Colonic mucosa (tissue), 4 donors: ENCODE measurements around the gene CBX2. TPM values are rescaled to one million over a fixed set of nuclear protein-coding genes. Genes with fewer than 3 reads are reported as not detected.

ENCODE experiments used
- DNase-seq: peaks from one replicate; pipeline ENCODE4 v3.0.0-alpha.2; 2020
- H3K27ac ChIP-seq: fragments of 200-600 bp; one replicate; pipeline ENCODE4 v1.8.0; 2021
- H3K27me3 ChIP-seq: fragments of 200-600 bp; one replicate; pipeline ENCODE4 v1.8.0; 2021
- H3K36me3 ChIP-seq: fragments of 200-600 bp; one replicate; pipeline ENCODE4 v1.8.0; 2021
- H3K4me1 ChIP-seq: fragments of 200-600 bp; one replicate; pipeline ENCODE4 v1.8.0; 2021; ENCODE audit warnings: mild to moderate bottlenecking
- H3K4me3 ChIP-seq: fragments of 200-600 bp; one replicate; pipeline ENCODE4 v1.8.0; 2021
- H3K9ac ChIP-seq, 2 donors: one replicate each; pipeline ENCODE4 v1.7.0; 2013; ENCODE audit warnings: control low read depth in 2 of 2, low read depth in 2 of 2, low read length in 2 of 2
- H3K9me3 ChIP-seq: fragments of 200-600 bp; one replicate; pipeline ENCODE4 v1.8.0; 2021
- intact Hi-C: fragments of 100-400 bp; cut with DNase I; formaldehyde crosslinking; loops from one replicate; pipeline ENCODE4 v1.14.1; 2022
- total RNA-seq, 2 donors: library from RNA; stranded (reverse); fragmentation: NEBNext Ultra II Directional in 1 of 2; extraction: Animal tissue kit (Norgen Biotek cat#: 25700) in 1 of 2; gene quantifications; one replicate each; pipeline ENCODE4 v1.2.1, GENCODE V29; 2021
- TF ChIP-seq, protein P1 (sequence below): fragments of 200-600 bp; IDR thresholded peaks from one replicate; pipeline ENCODE4 v1.8.0; 2022; ENCODE audit warnings: antibody characterized with exemption, mild to moderate bottlenecking
- donor health status: healthy.
- donor health status: DM: no; HTN: no; CAD: no.
- donor health status: DM: no; HTN: no; CAD: no.

The CBX2 gene
- total RNA-seq, 2 donors from 2014 or later: 2.1 to 4.0 TPM

DNA sequence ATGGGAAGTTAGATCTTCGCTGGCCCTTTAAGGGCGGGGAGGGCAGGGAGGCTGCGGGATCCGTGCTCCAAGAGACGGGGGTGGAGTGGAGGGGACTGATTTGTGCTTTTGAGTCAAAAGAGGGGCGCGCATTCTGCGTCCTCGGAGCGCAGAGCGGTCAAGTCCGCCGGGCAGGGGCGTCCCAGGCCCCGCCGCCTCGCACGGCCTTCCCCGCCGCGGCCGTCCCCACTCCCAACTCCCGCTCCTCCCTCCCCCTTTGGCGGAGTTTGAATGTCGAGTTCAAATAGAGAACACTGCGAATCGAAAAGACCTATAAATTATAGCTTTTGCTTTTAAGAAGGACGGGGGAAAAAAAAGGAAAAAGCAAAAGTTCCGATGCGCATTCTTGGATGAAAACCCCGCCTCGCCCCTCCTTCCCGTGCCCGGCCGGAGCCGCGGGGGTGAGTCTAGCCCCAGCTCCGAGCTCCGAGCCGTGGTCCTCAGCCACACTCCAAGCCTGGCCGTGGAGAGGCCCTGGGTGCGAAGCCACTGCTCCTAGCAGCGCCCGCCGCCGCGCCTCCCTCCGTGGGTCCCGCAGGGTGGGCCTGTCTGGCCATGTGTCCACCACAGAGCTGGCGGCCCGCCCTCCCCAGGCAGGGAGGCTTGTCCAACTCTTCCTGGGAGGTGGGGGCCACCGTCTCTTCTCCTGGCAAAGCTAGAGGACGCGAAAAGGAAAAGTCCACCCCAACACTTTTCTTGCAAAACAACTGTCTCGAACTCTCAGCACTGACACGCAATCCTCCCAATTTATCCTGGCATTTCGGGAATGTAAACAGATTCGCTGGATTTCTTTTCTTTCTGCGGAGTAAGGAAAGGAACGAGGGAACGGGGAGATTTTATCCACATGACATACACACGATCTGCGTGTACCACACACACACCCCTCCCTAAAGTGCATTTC is 15.3 kb downstream of the CBX2 start:
- Histone ChIP-seq H3K27me3 (peaks cover 55% of the 10 kb centered on the region), H3K4me1 (peaks cover 17% of the 10 kb centered on the region), H3K27ac (no peak overlapping the region), H3K9me3 (no peaks in the 10 kb centered on the region), H3K36me3 (no peaks in the 10 kb centered on the region), H3K4me3 (peak overlapping the region; percentile 17), H3K9ac (no peak overlapping the region)
- intact Hi-C loops: loop anchor here (5.0 kb wide), 1 partner anchor 194 kb away; no protein-coding TSS in a partner anchor
- TF ChIP-seq, protein P1, sequence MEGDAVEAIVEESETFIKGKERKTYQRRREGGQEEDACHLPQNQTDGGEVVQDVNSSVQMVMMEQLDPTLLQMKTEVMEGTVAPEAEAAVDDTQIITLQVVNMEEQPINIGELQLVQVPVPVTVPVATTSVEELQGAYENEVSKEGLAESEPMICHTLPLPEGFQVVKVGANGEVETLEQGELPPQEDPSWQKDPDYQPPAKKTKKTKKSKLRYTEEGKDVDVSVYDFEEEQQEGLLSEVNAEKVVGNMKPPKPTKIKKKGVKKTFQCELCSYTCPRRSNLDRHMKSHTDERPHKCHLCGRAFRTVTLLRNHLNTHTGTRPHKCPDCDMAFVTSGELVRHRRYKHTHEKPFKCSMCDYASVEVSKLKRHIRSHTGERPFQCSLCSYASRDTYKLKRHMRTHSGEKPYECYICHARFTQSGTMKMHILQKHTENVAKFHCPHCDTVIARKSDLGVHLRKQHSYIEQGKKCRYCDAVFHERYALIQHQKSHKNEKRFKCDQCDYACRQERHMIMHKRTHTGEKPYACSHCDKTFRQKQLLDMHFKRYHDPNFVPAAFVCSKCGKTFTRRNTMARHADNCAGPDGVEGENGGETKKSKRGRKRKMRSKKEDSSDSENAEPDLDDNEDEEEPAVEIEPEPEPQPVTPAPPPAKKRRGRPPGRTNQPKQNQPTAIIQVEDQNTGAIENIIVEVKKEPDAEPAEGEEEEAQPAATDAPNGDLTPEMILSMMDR: no peak
- no peak for DNase-seq

DNA sequence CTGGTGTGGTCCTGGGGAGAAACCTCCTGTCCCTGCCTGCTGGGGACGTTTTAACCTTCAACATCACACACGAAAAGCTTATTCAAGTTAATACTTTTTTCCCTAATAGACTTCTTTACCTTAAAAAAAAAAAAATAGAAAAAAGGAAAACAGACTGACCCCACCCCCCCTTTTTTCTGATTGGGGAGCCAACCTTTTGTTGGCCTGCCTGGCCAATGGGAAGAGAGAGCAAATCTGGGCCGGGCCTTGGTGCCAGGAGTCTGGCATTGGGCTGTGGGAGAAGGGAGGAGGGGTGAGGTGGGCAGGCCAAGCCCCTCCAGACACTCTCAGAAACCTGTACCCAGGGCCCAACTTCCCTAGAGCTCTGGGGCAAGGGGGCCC is 16.0 kb downstream of the CBX2 start:
- intact Hi-C loops: loop anchor here (5.0 kb wide), 1 partner anchor 193 kb away; no protein-coding TSS in a partner anchor
- peaks cover 59% of the 10 kb centered on the region for H3K27me3 ChIP-seq
- TF ChIP-seq, protein P1: no peak
- no peak overlapping the region for H3K9ac ChIP-seq
- no peaks in the 10 kb centered on the region for H3K36me3 ChIP-seq
- no peak overlapping the region for H3K27ac ChIP-seq
- H3K4me3 ChIP-seq: no peak overlapping the region
- no peaks in the 10 kb centered on the region for H3K9me3 ChIP-seq
- no peak for DNase-seq
- H3K4me1 ChIP-seq: peaks cover 22% of the 10 kb centered on the region

DNA sequence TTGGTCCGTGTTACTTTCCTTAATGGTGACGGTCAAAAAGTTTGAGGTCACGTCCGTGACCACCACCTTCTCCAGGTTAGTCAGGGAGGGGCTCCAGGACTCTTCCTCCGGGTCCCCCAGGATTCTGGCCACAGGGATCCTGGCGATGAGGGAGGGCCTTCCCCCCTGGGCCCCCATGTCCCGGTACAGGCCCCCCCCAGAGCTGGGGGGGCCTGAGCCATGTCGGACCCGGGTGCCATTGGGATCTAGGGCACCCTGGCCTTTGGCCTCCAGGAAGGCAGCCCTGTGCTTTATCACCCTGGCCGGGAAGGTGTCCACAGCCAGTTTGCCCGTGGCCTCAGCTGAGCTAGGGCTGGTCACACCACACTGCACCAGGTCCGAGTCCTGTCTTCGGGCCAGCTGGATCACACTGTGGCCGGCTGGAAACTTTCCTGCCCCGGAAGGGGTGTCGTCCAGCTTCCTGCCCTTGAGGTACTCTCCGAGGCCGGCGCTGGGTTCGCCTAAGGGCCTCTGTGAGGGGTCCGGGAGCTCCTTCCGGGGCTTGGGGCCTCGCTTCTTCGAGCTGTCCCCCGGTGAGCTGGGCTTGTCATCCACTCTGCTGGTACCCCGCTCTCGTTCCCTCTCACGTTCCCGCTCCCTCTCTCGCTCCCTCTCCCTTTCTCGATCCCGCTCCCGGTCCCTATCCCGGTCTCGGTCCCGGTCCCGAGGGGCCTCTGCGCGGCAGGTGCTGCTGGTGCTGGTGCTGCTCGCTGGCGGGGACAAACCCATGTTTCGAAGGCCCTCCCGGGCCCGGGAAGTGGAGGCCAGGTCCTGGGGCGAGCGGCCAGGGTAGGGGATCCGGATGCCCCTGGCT is 16.9 kb downstream of the CBX2 start:
- Histone ChIP-seq H3K27me3 (peaks cover 59% of the 10 kb centered on the region), H3K27ac (no peak overlapping the region)

DNA sequence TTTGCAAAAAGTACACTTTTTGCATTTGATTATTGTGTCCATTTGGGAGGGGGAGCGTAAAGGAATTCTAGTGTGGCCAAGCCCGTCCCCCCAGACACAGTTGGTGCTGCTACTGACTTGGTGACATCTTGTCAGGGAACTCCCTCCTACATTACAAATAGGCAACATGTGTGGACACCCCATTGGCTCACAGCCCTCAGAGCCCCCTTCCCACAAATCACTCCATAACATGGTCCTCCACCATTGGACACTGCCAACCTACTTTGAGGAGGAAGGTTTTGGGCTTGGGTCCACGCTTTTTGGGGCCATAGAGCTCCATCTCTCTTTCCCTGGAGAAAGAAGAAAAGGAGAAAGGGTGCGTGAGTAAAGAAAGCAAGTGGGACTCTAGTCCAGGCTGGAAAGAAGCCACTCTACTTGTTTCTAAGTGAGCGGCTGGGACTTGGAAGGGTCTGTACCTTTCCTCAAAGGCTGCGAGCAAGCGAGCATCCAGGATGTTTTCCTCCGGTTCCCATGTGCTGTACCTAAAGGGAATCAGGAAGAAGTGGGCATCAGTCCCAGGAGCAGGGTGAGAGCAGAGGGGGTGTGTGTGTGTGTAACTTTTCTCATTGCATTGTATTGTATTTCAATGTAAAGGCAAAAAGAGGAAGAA is 18.0 kb downstream of the CBX2 start:
- H3K27me3 ChIP-seq: peaks cover 59% of the 10 kb centered on the region
- peak overlapping the region; percentile 70 for H3K4me3 ChIP-seq
- no peaks in the 10 kb centered on the region for H3K9me3 ChIP-seq
- H3K27ac ChIP-seq: no peak overlapping the region
- intact Hi-C loops: no loop called here
- TF ChIP-seq, protein P1: no peak
- peak overlapping the region in 1 of 2 donors; percentile 73 for H3K9ac ChIP-seq
- no peak for DNase-seq
- no peaks in the 10 kb centered on the region for H3K36me3 ChIP-seq
- H3K4me1 ChIP-seq: peaks cover 22% of the 10 kb centered on the region

More for the DNA sequence above, 16.9 kb downstream of the CBX2 start:
- TF ChIP-seq, protein P1: no peak
- DNase-seq: no peak
- Histone ChIP-seq H3K36me3 (no peaks in the 10 kb centered on the region), H3K4me3 (no peak overlapping the region), H3K4me1 (peaks cover 22% of the 10 kb centered on the region), H3K9ac (no peak overlapping the region), H3K9me3 (no peaks in the 10 kb centered on the region)
- intact Hi-C loops: loop anchor here (5.0 kb wide), 1 partner anchor 192 kb away; no protein-coding TSS in a partner anchor

DNA sequence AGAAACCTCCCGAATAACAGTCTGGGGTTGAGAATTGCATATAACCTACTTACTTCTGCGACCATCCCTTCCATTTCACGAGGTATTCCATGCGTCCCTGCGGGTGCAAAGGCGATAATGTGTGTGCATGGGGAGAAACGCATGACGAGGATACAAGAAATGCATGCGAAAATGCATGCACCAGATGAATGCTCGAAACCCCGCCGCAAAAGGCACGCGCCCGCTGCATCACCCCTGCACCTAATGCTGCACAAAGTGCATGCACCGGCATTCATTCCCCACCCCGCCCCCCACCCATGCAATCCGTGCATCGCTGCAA is 18.5 kb downstream of the CBX2 start:
- H3K4me1 ChIP-seq: peaks cover 22% of the 10 kb centered on the region
- intact Hi-C loops: no loop called here
- peak overlapping the region; percentile 73 to 74 for H3K9ac ChIP-seq

More for the DNA sequence above, 18.5 kb downstream of the CBX2 start:
- Histone ChIP-seq H3K36me3 (no peaks in the 10 kb centered on the region), H3K27me3 (peaks cover 59% of the 10 kb centered on the region), H3K9me3 (no peaks in the 10 kb centered on the region), H3K4me3 (peak overlapping the region; percentile 70), H3K27ac (peak overlapping the region; percentile 75)
- no peak for DNase-seq
- TF ChIP-seq, protein P1: no peak
